Suppressor macrophage treated with lipopolysaccharide for 4 hours (primary cell): ENCODE results near the gene CLCN3.
"Not testable (repeated sequence)": the region's sequence is repeated elsewhere in the genome, so short reads cannot be mapped to it uniquely, and the experiment has no call there.

Experiments used
- DNase-seq: peaks from one replicate; pipeline ENCODE4 v3.0.0-alpha.2; 2020

The CLCN3 gene

GRCh38 chr4:169619958-169620879, at the start of gene CLCN3:
TSS of gene CLCN3 (plus strand) at chr4:169620578. CDS start at chr4:169635929, 15,351 bp downstream.
- peak; percentile 99 for DNase-seq

- not testable (repeated sequence) for DNase-seq
These were observed 49.4 kb upstream of the CLCN3 start for GRCh38 chr4:169571012-169571411.

- DNase-seq = no peak
These were observed 48.9 kb upstream of the CLCN3 start for GRCh38 chr4:169571435-169571834.

GRCh38 chr4:169573889-169574288, 46.5 kb upstream of the CLCN3 start:
- DNase-seq = no peak

GRCh38 chr4:169582203-169582602, 38.2 kb upstream of the CLCN3 start:
- DNase-seq = no peak

GRCh38 chr4:169582706-169583105, 37.7 kb upstream of the CLCN3 start:
- no peak for DNase-seq

- no peak for DNase-seq
These were observed 36.8 kb upstream of the CLCN3 start for GRCh38 chr4:169583563-169583962.

GRCh38 chr4:169593050-169593560, 27.3 kb upstream of the CLCN3 start:
- no peak for DNase-seq

- DNase-seq = no peak
These were observed 25.7 kb upstream of the CLCN3 start for GRCh38 chr4:169594560-169595195.

GRCh38 chr4:169601016-169601771, 19.2 kb upstream of the CLCN3 start:
- DNase-seq = no peak

- no peak for DNase-seq
These were observed 17.1 kb upstream of the CLCN3 start for GRCh38 chr4:169603312-169603711.

- DNase-seq = peak; percentile 46
These were observed 16.1 kb upstream of the CLCN3 start for GRCh38 chr4:169604131-169604900.

GRCh38 chr4:169604903-169605331, 15.5 kb upstream of the CLCN3 start:
- DNase-seq = no peak

- DNase-seq = no peak
These were observed 9.2 kb upstream of the CLCN3 start for GRCh38 chr4:169611157-169611556.

- DNase-seq = peak; percentile 92
These were observed 8.1 kb upstream of the CLCN3 start, which contains the start of gene NEK1 for GRCh38 chr4:169611991-169612870. TSS of gene NEK1 (minus strand) at chr4:169612583. CDS start at chr4:169602630, 9,953 bp downstream.

- peak; percentile 77 for DNase-seq
These were observed 7.2 kb upstream of the CLCN3 start for GRCh38 chr4:169612871-169613859.

GRCh38 chr4:169615467-169616106, 4.8 kb upstream of the CLCN3 start:
- DNase-seq = no peak

- no peak for DNase-seq
These were observed 3.5 kb upstream of the CLCN3 start for GRCh38 chr4:169616846-169617245.

- DNase-seq = no peak
These were observed 3.1 kb upstream of the CLCN3 start for GRCh38 chr4:169617306-169617705.
